GM18517 (cell line): ENCODE results near the gene PCDH11X.
"Not testable (repeated sequence)": the region's sequence is repeated elsewhere in the genome, so short reads cannot be mapped to it uniquely, and the experiment has no call there.

Source experiments
- ATAC-seq: cut with Tn5 transposase; IDR thresholded peaks from one replicate; pipeline ENCODE4 v1.9.1; 2021; ENCODE audit warnings: mild to moderate bottlenecking, moderate library complexity; ENCODE audit not compliant: unreplicated experiment

PCDH11X gene

GRCh38 chrX:91779135-91779534 is at the start of gene PCDH11X:
PCDH11X (plus strand) TSS chrX:91779375; CDS start chrX:91835505, 56,130 bp downstream.
- not testable (repeated sequence) for ATAC-seq

- ATAC-seq = not testable (repeated sequence)
These were observed 31.7 kb upstream of the PCDH11X start for GRCh38 chrX:91747446-91747845.

- not testable (repeated sequence) for ATAC-seq
These were observed 26.2 kb upstream of the PCDH11X start for GRCh38 chrX:91753022-91753421.

GRCh38 chrX:91770619-91771488 is 8.3 kb upstream of the PCDH11X start:
- ATAC-seq = peak; percentile 97

GRCh38 chrX:91773943-91774342 is 5.2 kb upstream of the PCDH11X start:
- not testable (repeated sequence) for ATAC-seq

GRCh38 chrX:91780008-91780407 is 833 bp downstream of the PCDH11X start:
- ATAC-seq = not testable (repeated sequence)

GRCh38 chrX:91780698-91781097 is 1.5 kb downstream of the PCDH11X start:
- not testable (repeated sequence) for ATAC-seq

GRCh38 chrX:91781553-91782298 is 2.6 kb downstream of the PCDH11X start:
- ATAC-seq = not testable (repeated sequence)

GRCh38 chrX:91782825-91783224 is 3.6 kb downstream of the PCDH11X start:
- not testable (repeated sequence) for ATAC-seq

GRCh38 chrX:91817537-91817936 is 38.4 kb downstream of the PCDH11X start:
- not testable (repeated sequence) for ATAC-seq

- ATAC-seq = not testable (repeated sequence)
These were observed 46.1 kb downstream of the PCDH11X start for GRCh38 chrX:91825321-91825720.
